GM12878 (cell line): ENCODE data around the gene RSPRY1.

ENCODE experiments used
- ATF7 ChIP-seq: fragments of 450-650 bp; IDR thresholded peaks from 2 replicates; pipeline ENCODE4 v1.6.1; 2016; ENCODE audit warnings: low read depth, mild to moderate bottlenecking
- BACH1 ChIP-seq: fragments of 450-650 bp; IDR thresholded peaks from 2 replicates; pipeline ENCODE4 v1.6.1; 2017; ENCODE audit warnings: mild to moderate bottlenecking, borderline replicate concordance
- BCL3 ChIP-seq: IDR thresholded peaks from 2 replicates; pipeline ENCODE4 v1.6.1; 2011; ENCODE audit warnings: borderline replicate concordance, low read depth, mild to moderate bottlenecking, moderate library complexity, low read length; ENCODE audit not compliant: insufficient read depth, poor library complexity, severe bottlenecking
- CHD1 ChIP-seq: IDR thresholded peaks from 2 replicates; pipeline ENCODE4 v1.6.1; 2012; ENCODE audit warnings: low read depth, low read length, improper control_type of control experiment
- CTCF ChIP-seq, 3 experiments: IDR thresholded peaks in 2 of 3; conservative IDR thresholded peaks in 1 of 3; 2 replicates each; pipeline ENCODE4 v1.5.1; 2011; ENCODE audit warnings: low read depth in 3 of 3, low read length in 3 of 3, mild to moderate bottlenecking in 3 of 3, control low read depth in 2 of 3, moderate library complexity in 2 of 3, inconsistent platforms in 1 of 3, mixed read lengths in 1 of 3; ENCODE audit not compliant: control insufficient read depth in 2 of 3, insufficient read depth in 1 of 3; ENCODE audit errors: extremely low read depth in 1 of 3
- EED ChIP-seq: sonication (generic); IDR thresholded peaks from 2 replicates; pipeline ENCODE4 v1.6.1; 2016; ENCODE audit warnings: antibody characterized with exemption, low read depth
- EP300 ChIP-seq, 2 experiments: fragments of 150-350 bp in 1 of 2; IDR thresholded peaks; 2 replicates each; pipeline ENCODE4 v1.6.1; 2011 to 2012; ENCODE audit warnings: low read depth in 2 of 2, low read length in 2 of 2, borderline replicate concordance in 1 of 2, improper control_type of control experiment in 1 of 2, inconsistent platforms in 1 of 2; ENCODE audit not compliant: control insufficient read depth in 1 of 2
- EZH2 ChIP-seq: IDR thresholded peaks from 2 replicates; pipeline ENCODE4 v1.6.1; 2012; ENCODE audit warnings: low read depth, mild to moderate bottlenecking, control low read depth, inconsistent platforms, low read length, borderline replicate concordance; ENCODE audit not compliant: control insufficient read depth
- FOXM1 ChIP-seq: IDR thresholded peaks from 2 replicates; pipeline ENCODE4 v1.6.1; 2012; ENCODE audit warnings: low read depth, mild to moderate bottlenecking, inconsistent platforms, low read length, moderate library complexity
- HDGF ChIP-seq: fragments of 450-650 bp; IDR thresholded peaks from 2 replicates; pipeline ENCODE4 v1.6.1; 2016; ENCODE audit warnings: antibody characterized with exemption
- POLR2AphosphoS5 ChIP-seq: IDR thresholded peaks from 2 replicates; pipeline ENCODE4 v1.6.1; 2011; ENCODE audit warnings: mild to moderate bottlenecking, low read length, inconsistent platforms
- SIN3A ChIP-seq: IDR thresholded peaks from 2 replicates; pipeline ENCODE4 v1.6.1; 2012; ENCODE audit warnings: low read depth, low read length, improper control_type of control experiment
- ZNF384 ChIP-seq: IDR thresholded peaks from 2 replicates; pipeline ENCODE4 v1.6.1; 2012; ENCODE audit warnings: low read depth, mild to moderate bottlenecking, low read length, improper control_type of control experiment, borderline replicate concordance

- TF ChIP-seq CTCF (IDR thresholded peaks at IDR 0.05 in 2 of 3, conservative IDR thresholded peaks at IDR 0.05 in 1 of 3; ENCODE audit: control insufficient read depth in 2 of 3, extremely low read depth in 1 of 3, insufficient read depth in 1 of 3, low read depth in 3 of 3, low read length in 3 of 3) (no peak), BACH1 (no peak), EP300 (IDR thresholded peaks at IDR 0.05; ENCODE audit: borderline replicate concordance in 1 of 2, control insufficient read depth in 1 of 2, low read depth in 2 of 2, low read length in 2 of 2) (no peak), CHD1 (no peak), EZH2 (no peak), FOXM1 (no peak), ZNF384 (no peak), ATF7 (no peak), BCL3 (no peak), EED (no peak), HDGF (no peak), POLR2AphosphoS5 (no peak), SIN3A (no peak)
Observed at GRCh38 chr16:57167538-57167937, 18.6 kb upstream of the RSPRY1 start.
